Suprapubic skin (tissue), 4 donors: ENCODE results near the gene WDR37.

Experiments used
- EP300 ChIP-seq: sonication (generic); formaldehyde crosslinking; IDR thresholded peaks from one replicate; pipeline ENCODE4 v1.6.1; 2017; ENCODE audit warnings: antibody characterized with exemption
- POLR2A ChIP-seq, 2 donors: fragments of 450-650 bp; IDR thresholded peaks; one replicate each; pipeline ENCODE4 v1.6.1; 2017; ENCODE audit warnings: antibody characterized with exemption in 2 of 2, mild to moderate bottlenecking in 2 of 2, moderate library complexity in 2 of 2
- POLR2AphosphoS5 ChIP-seq, 3 donors: sonication (generic); formaldehyde crosslinking; IDR thresholded peaks; one replicate each; pipeline ENCODE4 v1.6.1; 2017; ENCODE audit warnings: antibody characterized with exemption in 3 of 3
- TF ChIP-seq, protein P1 (sequence below), 2 donors: fragments of 200-600 bp in 1 of 2; fragments of 450-650 bp in 1 of 2; sonication (generic) in 1 of 2; IDR thresholded peaks; one replicate each; pipeline ENCODE4 v1.5.1; 2016 to 2019; ENCODE audit warnings: antibody characterized with exemption in 2 of 2, mild to moderate bottlenecking in 1 of 2, moderate library complexity in 1 of 2

DNA sequence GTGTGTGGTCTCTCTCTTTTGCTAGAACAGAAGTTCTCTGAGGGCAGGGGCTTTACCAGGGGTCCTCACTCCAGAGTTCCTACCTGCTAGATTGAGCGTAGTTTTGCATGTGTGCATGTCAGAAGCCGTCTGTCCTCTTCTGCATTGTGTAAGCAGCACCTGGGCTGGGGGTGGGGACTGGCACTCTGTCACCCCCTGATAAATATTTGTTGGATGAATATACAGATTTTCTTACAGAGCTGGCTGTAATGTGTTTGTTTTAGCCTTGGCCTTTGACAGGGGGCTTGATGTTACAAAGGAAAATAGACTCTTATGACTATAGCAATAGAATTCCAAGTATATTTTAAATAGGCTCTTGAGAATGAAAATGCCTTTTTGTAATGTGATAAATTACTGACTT is 46.6 kb downstream of the WDR37 start:
- TF ChIP-seq EP300 (no peak), POLR2A (IDR thresholded peaks at IDR 0.05) (no peak), POLR2AphosphoS5 (IDR thresholded peaks at IDR 0.05) (no peak)
- TF ChIP-seq, protein P1, sequence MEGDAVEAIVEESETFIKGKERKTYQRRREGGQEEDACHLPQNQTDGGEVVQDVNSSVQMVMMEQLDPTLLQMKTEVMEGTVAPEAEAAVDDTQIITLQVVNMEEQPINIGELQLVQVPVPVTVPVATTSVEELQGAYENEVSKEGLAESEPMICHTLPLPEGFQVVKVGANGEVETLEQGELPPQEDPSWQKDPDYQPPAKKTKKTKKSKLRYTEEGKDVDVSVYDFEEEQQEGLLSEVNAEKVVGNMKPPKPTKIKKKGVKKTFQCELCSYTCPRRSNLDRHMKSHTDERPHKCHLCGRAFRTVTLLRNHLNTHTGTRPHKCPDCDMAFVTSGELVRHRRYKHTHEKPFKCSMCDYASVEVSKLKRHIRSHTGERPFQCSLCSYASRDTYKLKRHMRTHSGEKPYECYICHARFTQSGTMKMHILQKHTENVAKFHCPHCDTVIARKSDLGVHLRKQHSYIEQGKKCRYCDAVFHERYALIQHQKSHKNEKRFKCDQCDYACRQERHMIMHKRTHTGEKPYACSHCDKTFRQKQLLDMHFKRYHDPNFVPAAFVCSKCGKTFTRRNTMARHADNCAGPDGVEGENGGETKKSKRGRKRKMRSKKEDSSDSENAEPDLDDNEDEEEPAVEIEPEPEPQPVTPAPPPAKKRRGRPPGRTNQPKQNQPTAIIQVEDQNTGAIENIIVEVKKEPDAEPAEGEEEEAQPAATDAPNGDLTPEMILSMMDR (IDR thresholded peaks at IDR 0.05) = no peak
